ENCODE data around the gene BMPR1A.

DNA sequence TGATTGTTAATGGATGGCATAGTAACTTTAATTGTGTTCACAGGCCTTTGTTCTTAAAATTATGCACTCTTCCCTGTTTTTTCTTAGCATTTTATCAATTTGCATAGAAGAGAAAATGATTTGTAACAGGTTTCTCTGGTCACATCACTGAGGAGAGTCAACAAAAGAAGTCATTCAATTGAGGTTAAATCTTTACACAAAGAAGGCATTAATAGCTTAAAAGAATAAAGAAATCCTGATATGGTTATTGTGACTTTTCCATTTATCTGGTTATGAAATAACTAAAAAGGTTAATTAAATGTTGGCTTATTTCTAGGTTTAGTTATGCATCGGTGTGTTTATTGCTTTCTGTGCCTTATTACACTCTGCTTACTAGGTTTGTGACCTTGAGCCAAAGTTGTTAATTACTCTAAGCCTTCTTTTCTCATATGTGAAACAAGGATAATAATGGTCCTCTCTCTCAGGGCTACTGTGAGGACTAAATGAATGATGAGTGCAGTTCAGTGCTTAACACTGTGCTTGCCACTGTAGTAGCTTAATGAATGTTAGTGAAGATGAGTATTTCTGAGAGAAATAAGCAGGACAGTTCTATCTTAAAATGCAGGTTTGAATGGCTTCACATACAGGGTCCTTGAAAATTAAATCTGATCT lies 12.1 kb downstream of the BMPR1A start:
- TF ChIP-seq, protein P1, sequence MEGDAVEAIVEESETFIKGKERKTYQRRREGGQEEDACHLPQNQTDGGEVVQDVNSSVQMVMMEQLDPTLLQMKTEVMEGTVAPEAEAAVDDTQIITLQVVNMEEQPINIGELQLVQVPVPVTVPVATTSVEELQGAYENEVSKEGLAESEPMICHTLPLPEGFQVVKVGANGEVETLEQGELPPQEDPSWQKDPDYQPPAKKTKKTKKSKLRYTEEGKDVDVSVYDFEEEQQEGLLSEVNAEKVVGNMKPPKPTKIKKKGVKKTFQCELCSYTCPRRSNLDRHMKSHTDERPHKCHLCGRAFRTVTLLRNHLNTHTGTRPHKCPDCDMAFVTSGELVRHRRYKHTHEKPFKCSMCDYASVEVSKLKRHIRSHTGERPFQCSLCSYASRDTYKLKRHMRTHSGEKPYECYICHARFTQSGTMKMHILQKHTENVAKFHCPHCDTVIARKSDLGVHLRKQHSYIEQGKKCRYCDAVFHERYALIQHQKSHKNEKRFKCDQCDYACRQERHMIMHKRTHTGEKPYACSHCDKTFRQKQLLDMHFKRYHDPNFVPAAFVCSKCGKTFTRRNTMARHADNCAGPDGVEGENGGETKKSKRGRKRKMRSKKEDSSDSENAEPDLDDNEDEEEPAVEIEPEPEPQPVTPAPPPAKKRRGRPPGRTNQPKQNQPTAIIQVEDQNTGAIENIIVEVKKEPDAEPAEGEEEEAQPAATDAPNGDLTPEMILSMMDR (IDR thresholded peaks at IDR 0.05 in 2 of 3, conservative IDR thresholded peaks at IDR 0.05 in 1 of 3; ENCODE audit: borderline replicate concordance in 1 of 3, insufficient read depth in 1 of 3, low read depth in 2 of 3, low read length in 2 of 3) = no peak
- no peak for TF ChIP-seq RAD21 (IDR thresholded peaks at IDR 0.05; ENCODE audit: low read depth)
- no peak for TF ChIP-seq SRF (IDR thresholded peaks at IDR 0.05; ENCODE audit: low read depth)
- TF ChIP-seq SP1 (IDR thresholded peaks at IDR 0.05; ENCODE audit: low read depth) = no peak
- TF ChIP-seq POLR2A (IDR thresholded peaks at IDR 0.05; ENCODE audit: borderline replicate concordance, extremely low read depth, insufficient read depth, insufficient read length) = no peak
- TF ChIP-seq JUND (IDR thresholded peaks at IDR 0.05) = no peak
- no peak for TF ChIP-seq ZFX (IDR thresholded peaks at IDR 0.05)
- TF ChIP-seq, protein P2, sequence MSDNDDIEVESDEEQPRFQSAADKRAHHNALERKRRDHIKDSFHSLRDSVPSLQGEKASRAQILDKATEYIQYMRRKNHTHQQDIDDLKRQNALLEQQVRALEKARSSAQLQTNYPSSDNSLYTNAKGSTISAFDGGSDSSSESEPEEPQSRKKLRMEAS (IDR thresholded peaks at IDR 0.05) = no peak
- no peak for TF ChIP-seq EZH2 (IDR thresholded peaks at IDR 0.05)
- no peak for TF ChIP-seq ZBTB33 (IDR thresholded peaks at IDR 0.05; ENCODE audit: extremely low read depth, insufficient replicate concordance, low read length)
